ENCODE data around the gene NUDT1.
A peak's percentile ranks its signal among the peaks of the same experiment; 100 is the strongest.

DNA sequence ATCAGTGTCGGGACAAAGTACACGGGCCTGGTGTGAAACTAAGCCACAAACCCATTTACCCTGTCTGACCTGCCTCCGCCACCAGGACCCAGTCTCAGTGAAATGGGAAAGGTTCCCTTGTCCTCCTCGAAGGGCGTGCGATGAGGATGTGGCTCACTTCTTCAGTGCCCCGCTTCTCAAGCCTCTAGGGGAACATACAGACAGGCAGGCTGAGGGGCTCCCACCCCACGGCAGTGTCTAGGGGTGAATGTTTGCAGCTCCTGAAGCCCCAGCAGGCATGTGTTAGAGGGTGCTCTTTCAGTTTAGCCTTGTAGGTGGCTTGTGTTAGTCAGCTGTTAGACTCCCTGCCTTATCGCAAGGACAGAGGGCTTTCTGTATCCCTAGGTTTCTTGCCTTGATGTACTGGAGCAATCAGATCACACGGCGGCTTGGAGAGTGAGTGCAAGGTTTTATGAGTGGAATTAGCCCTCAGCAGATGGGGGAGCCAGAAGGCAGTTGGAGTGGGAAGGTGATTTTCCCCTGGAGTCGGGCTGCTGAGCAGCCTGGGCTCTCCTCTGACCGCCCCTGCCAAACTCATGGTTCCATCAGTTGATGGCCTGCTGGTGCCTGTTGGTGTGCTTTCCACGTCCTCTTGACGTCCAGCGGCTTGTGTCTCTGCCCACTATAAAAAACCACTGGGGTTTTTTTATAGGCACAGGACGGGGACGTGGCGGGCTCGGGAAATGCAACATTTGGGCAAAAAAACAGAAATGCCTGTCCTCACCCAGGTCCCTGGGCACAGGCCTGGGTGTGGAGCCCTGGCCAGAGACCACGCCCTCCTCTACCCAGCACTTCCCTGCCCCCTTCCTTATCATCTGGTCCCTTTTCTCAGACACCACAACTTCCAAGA, 759 bp downstream of the NUDT1 start:
- TF ChIP-seq, protein P1, sequence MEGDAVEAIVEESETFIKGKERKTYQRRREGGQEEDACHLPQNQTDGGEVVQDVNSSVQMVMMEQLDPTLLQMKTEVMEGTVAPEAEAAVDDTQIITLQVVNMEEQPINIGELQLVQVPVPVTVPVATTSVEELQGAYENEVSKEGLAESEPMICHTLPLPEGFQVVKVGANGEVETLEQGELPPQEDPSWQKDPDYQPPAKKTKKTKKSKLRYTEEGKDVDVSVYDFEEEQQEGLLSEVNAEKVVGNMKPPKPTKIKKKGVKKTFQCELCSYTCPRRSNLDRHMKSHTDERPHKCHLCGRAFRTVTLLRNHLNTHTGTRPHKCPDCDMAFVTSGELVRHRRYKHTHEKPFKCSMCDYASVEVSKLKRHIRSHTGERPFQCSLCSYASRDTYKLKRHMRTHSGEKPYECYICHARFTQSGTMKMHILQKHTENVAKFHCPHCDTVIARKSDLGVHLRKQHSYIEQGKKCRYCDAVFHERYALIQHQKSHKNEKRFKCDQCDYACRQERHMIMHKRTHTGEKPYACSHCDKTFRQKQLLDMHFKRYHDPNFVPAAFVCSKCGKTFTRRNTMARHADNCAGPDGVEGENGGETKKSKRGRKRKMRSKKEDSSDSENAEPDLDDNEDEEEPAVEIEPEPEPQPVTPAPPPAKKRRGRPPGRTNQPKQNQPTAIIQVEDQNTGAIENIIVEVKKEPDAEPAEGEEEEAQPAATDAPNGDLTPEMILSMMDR (IDR thresholded peaks at IDR 0.05): peak in 2 of 6 experiments; percentile 21 to 22
- TF ChIP-seq POLR2A (IDR thresholded peaks at IDR 0.05): no peak
